ENCODE data around the gene VPS36. TPM values are rescaled to one million over a fixed set of nuclear protein-coding genes. Genes with fewer than 3 reads are reported as not detected.

VPS36 gene
- total RNA-seq, 1 donor from 2014 or later: 45.4 TPM

DNA sequence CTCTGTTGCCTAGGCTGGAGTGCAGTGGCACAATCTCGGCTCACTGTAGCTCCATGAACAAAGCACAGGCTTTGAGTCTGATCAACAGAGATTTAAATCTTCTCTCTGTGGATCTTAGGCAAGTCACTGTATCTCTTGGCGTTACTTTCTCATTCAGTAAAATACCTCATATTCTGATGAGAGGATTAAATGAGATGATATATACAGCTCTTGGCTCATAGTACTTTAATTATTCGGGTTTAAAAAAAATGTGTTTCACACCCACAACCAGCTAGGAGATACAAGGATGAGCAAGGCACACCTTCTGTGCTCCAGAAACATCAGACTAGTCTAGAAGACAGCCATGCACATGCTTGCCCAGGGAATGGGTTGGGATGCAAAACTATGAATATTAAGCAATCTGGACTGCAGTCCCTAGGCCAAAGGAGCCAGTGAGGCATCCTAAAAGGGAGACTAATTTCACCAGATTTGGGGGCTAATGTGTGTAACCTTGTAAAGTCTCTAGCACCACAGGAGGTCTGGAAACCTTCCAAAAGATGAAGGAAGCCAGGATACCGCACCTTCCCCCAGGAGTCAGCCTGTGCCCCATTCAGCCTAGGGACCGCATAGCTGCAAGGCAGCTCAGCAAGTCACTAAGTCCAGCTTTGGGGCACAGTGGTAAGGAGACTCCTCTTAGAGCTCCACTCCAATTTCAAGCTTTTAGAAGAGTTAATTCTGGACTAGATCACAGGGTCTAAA lies 2.5 kb downstream of the VPS36 start:
- ATAC-seq (no peak), DNase-seq (no peak)
- Histone ChIP-seq H3K36me3 (peaks cover 4% of the 10 kb centered on the region), H3K9me3 (no peaks in the 10 kb centered on the region), H3K4me3 (no peak overlapping the region), H3K4me1 (peaks cover 32% of the 10 kb centered on the region), H3K27me3 (no peaks in the 10 kb centered on the region), H3K27ac (no peak overlapping the region)
- TF ChIP-seq, protein P1, sequence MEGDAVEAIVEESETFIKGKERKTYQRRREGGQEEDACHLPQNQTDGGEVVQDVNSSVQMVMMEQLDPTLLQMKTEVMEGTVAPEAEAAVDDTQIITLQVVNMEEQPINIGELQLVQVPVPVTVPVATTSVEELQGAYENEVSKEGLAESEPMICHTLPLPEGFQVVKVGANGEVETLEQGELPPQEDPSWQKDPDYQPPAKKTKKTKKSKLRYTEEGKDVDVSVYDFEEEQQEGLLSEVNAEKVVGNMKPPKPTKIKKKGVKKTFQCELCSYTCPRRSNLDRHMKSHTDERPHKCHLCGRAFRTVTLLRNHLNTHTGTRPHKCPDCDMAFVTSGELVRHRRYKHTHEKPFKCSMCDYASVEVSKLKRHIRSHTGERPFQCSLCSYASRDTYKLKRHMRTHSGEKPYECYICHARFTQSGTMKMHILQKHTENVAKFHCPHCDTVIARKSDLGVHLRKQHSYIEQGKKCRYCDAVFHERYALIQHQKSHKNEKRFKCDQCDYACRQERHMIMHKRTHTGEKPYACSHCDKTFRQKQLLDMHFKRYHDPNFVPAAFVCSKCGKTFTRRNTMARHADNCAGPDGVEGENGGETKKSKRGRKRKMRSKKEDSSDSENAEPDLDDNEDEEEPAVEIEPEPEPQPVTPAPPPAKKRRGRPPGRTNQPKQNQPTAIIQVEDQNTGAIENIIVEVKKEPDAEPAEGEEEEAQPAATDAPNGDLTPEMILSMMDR (IDR thresholded peaks at IDR 0.05): no peak
- intact Hi-C loops (cut with DNase I): no loop called here

DNA sequence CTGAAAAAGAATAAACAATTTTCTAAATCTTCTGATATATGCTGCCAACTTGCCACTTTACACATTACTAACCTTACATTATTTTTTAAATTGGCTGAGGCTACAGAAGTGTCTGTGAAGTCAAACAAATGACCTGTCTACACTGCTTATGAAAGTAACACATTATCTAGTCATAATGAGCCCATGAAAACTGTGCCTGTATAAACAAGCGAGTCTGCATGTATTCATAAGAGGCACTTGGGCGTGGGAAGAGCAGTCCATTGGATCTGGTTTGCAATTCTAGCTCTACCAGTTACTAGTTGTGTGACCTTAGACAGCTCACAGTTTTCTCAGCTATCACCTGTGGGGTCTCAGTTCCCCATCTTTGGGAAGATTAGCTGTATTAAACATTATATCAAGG lies 3.1 kb downstream of the VPS36 start:
- H3K36me3 ChIP-seq: peaks cover 4% of the 10 kb centered on the region
- DNase-seq (no peak), ATAC-seq (no peak)
- H3K9me3 ChIP-seq: no peaks in the 10 kb centered on the region
- no peak overlapping the region for H3K27ac ChIP-seq
- H3K4me1 ChIP-seq: peaks cover 32% of the 10 kb centered on the region
- TF ChIP-seq, protein P1 (IDR thresholded peaks at IDR 0.05): no peak
- intact Hi-C loops (cut with DNase I): no loop called here
- H3K27me3 ChIP-seq: no peaks in the 10 kb centered on the region
- no peak overlapping the region for H3K4me3 ChIP-seq

DNA sequence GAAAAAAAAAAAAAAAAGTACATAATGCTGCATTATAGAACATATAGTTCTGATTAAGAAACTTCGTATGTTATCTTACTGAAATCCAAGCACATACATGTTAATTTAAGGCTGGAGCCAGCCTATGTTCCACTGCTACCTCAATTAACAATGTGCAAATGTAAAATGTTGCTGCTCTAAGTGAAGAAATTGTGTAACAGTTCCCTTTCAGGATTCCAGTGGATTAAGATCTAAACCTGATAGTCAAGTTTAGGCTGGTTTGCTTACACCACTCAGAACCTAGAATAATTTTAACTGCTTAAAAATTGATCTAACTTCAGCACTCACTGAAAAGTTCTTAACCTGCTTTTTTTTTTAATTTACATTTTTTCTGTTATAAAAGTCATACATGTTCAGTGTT lies 4.2 kb downstream of the VPS36 start:
- Histone ChIP-seq H3K9me3 (no peaks in the 10 kb centered on the region), H3K4me3 (no peak overlapping the region), H3K36me3 (peaks cover 15% of the 10 kb centered on the region), H3K27ac (no peak overlapping the region), H3K4me1 (peaks cover 32% of the 10 kb centered on the region), H3K27me3 (no peaks in the 10 kb centered on the region)
- TF ChIP-seq, protein P1 (IDR thresholded peaks at IDR 0.05): no peak
- DNase-seq: no peak
- ATAC-seq: no peak
- intact Hi-C loops (cut with DNase I): no loop called here

DNA sequence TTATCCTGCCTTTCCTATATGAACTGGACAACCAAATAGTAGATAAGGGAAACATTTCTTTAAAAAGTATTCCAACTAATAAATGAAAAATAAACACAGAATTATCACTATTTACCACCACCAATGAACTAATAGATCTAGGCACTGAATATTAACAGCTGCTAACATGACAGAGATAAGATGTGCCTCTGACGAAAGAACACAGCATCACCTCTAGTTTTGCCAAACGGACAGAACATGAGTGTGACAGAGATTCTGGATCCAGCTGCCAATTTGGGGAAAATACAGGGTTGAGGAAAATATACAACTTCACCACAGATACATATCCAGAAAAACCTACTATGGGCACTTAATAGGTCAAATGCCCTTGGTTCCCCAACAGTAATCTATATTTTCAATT lies 18.0 kb downstream of the VPS36 start:
- ATAC-seq: no peak
- Histone ChIP-seq H3K36me3 (peaks cover 70% of the 10 kb centered on the region), H3K4me1 (no peaks in the 10 kb centered on the region), H3K9me3 (no peaks in the 10 kb centered on the region), H3K27ac (no peak overlapping the region), H3K4me3 (no peak overlapping the region), H3K27me3 (no peaks in the 10 kb centered on the region)
- intact Hi-C loops (cut with DNase I): no loop called here
- TF ChIP-seq, protein P1 (IDR thresholded peaks at IDR 0.05): no peak
- DNase-seq: no peak

DNA sequence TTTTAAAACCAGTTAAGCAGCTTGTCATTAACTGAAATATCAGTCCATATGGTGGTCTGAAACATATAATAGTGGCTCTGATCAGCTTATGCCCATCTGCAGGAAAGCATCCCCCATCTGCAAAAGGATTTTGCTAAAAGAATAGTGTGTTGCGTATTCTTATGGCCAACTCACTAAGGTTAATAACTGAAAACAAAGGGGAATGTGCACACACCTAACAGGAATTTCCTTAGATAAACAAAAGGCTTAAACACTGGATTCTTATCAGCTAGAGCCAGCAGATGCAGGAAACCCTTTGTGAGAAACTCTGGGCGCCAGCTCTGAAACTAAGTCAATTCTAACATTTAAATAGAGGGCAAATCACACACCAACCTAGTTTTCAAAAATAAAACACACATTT lies 22.1 kb downstream of the VPS36 start:
- Histone ChIP-seq H3K4me3 (no peak overlapping the region), H3K9me3 (no peaks in the 10 kb centered on the region), H3K27me3 (no peaks in the 10 kb centered on the region), H3K4me1 (no peaks in the 10 kb centered on the region), H3K27ac (no peak overlapping the region), H3K36me3 (peaks cover 71% of the 10 kb centered on the region)
- ATAC-seq: peak; percentile 69
- no peak for DNase-seq
- TF ChIP-seq, protein P1 (IDR thresholded peaks at IDR 0.05): no peak
- intact Hi-C loops (cut with DNase I): no loop called here

Data from upper lobe of right lung (tissue), 1 donor.